GM12875 (cell line): ENCODE results near the gene TNNC1.

ENCODE experiments used
- H3K4me3 ChIP-seq: one replicate; pipeline ENCODE4 v1.5.1; 2011; ENCODE audit warnings: low read depth, low read length, control low read depth
- TF ChIP-seq, protein P1 (sequence below): IDR thresholded peaks from 2 replicates; pipeline ENCODE4 v1.5.1; 2011; ENCODE audit warnings: low read depth, mild to moderate bottlenecking, control low read depth, inconsistent platforms, low read length, moderate library complexity, borderline replicate concordance; ENCODE audit not compliant: insufficient read depth

TNNC1 gene

GRCh38 chr3:52468336-52468735 lies 14.5 kb upstream of the TNNC1 start:
- no peak overlapping the region for H3K4me3 ChIP-seq
- TF ChIP-seq, protein P1, sequence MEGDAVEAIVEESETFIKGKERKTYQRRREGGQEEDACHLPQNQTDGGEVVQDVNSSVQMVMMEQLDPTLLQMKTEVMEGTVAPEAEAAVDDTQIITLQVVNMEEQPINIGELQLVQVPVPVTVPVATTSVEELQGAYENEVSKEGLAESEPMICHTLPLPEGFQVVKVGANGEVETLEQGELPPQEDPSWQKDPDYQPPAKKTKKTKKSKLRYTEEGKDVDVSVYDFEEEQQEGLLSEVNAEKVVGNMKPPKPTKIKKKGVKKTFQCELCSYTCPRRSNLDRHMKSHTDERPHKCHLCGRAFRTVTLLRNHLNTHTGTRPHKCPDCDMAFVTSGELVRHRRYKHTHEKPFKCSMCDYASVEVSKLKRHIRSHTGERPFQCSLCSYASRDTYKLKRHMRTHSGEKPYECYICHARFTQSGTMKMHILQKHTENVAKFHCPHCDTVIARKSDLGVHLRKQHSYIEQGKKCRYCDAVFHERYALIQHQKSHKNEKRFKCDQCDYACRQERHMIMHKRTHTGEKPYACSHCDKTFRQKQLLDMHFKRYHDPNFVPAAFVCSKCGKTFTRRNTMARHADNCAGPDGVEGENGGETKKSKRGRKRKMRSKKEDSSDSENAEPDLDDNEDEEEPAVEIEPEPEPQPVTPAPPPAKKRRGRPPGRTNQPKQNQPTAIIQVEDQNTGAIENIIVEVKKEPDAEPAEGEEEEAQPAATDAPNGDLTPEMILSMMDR = no peak

DNA sequence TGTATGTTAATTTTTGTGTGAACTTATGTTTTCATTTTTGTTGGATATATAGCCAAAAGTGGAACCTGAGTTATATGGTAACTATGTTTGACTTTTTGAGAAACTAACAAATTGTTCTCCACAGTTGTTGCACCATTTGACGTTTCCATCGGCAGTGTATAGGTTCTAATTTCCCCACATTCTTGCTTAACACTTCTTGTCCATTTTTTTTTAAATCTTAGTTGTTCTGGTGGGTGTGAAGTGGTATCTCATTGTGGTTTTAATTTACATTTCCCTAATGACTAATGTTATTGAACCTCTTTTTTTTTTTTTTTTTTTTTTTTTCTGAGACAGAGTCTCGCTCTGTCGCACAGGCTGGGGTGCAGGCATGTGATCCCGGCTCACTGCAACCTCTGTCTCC lies 9.6 kb upstream of the TNNC1 start:
- TF ChIP-seq, protein P1 = no peak
- no peak overlapping the region for H3K4me3 ChIP-seq

DNA sequence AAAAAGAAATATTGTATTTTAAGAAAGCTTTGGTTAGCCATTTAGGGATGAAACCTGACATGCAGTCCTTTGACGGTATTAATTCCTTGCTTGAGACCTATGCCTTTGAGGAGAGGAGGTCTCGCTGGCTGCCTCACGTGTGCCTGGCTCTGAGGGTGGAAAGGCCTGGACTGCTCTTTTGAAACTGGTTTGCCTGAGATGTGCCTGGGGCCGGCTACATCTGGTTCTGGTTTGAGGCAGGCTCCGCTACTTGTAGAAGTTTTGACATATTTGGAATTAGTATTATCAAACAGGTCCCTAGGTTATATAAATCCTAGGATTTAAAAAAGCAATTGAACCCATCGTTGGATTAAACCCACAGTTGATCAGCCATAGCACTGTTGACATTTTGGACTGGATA lies 8.0 kb upstream of the TNNC1 start:
- TF ChIP-seq, protein P1 = no peak
- no peak overlapping the region for H3K4me3 ChIP-seq

GRCh38 chr3:52458770-52459545 lies 5.1 kb upstream of the TNNC1 start:
- TF ChIP-seq, protein P1 = no peak
- no peak overlapping the region for H3K4me3 ChIP-seq

- TF ChIP-seq, protein P1 = no peak
- H3K4me3 ChIP-seq = no peak overlapping the region
Observed at GRCh38 chr3:52458031-52458760, 4.4 kb upstream of the TNNC1 start.

DNA sequence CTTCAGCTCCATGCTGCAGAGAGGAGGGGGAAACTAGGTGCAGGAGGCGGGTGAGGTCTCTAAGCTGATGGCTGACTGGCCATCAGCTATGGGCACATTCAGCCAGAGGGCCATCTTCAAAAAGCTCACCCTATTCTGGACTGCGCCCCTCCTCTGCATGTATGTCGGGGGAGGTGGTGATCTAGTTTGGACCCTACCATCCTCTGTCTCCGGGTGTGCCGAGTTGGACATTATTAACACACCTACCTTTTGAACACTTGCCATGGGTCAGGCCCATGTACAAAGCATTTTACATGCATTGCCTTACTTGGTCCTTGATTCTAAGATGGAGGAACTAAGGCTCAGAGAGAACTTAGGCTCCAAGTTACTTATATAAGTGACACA lies 3.0 kb upstream of the TNNC1 start:
- H3K4me3 ChIP-seq = peak overlapping the region; percentile 87
- TF ChIP-seq, protein P1 = no peak

GRCh38 chr3:52456169-52456799 lies 2.4 kb upstream of the TNNC1 start:
- TF ChIP-seq, protein P1 = no peak
- peak overlapping the region; percentile 87 for H3K4me3 ChIP-seq
